ENCODE data around the gene RAB37. TPM values are rescaled to one million over a fixed set of nuclear protein-coding genes. Genes with fewer than 3 reads are reported as not detected.

RAB37 gene
- total and polyA plus RNA-seq, 9 of the 15 experiments (the other 6 are each of a cell fraction or from before 2014, with no cell fraction given) = 0.03 to 0.27 (median 0.11) TPM; not detected in 4

- TF ChIP-seq HDAC6 (IDR thresholded peaks at IDR 0.05; ENCODE audit: low read depth, low read length) (no peak), SMAD4 (CRISPR knock-in tag; conservative IDR thresholded peaks at IDR 0.05) (peak; percentile 31; the same call in 1 of the 2 replicates), HNRNPUL1 (IDR thresholded peaks at IDR 0.05; ENCODE audit: low read length) (no peak), ARID1B (IDR thresholded peaks at IDR 0.05) (no peak), KDM5B (IDR thresholded peaks at IDR 0.05; ENCODE audit: insufficient replicate concordance, low read depth, low read length) (no peak), GABPA (tag; conservative IDR thresholded peaks at IDR 0.05; ENCODE audit: low read depth) (peak; percentile 64), MBD2 (IDR thresholded peaks at IDR 0.05; ENCODE audit: borderline replicate concordance, low read depth) (no peak), HCFC1 (IDR thresholded peaks at IDR 0.05; ENCODE audit: low read depth, low read length) (0 out of 2 replicates have a peak, but pooled peaks have one; percentile 34), SRSF9 (IDR thresholded peaks at IDR 0.05; ENCODE audit: borderline replicate concordance, low read depth, low read length) (no peak), MTA3 (IDR thresholded peaks at IDR 0.05; ENCODE audit: borderline replicate concordance) (0 out of 2 replicates have a peak, but pooled peaks have one; percentile 64), SPI1 (IDR thresholded peaks at IDR 0.05; ENCODE audit: borderline replicate concordance, low read depth, low read length) (peak; percentile 60; the same call in 1 of the 2 replicates), NFYB (IDR thresholded peaks at IDR 0.05; ENCODE audit: extremely low read depth, insufficient read length) (no peak), HMG20B (CRISPR knock-in tag; IDR thresholded peaks at IDR 0.05) (no peak), HNRNPL (IDR thresholded peaks at IDR 0.05; ENCODE audit: low read depth, low read length) (no peak), NR2C1 (IDR thresholded peaks at IDR 0.05) (no peak), NR2C1 (tag; IDR thresholded peaks at IDR 0.05) (no peak), MECOM (CRISPR knock-in tag; IDR thresholded peaks at IDR 0.05) (no peak), ZNF436 (CRISPR knock-in tag; IDR thresholded peaks at IDR 0.05) (no peak), CTBP1 (IDR thresholded peaks at IDR 0.05; ENCODE audit: borderline replicate concordance) (0 out of 2 replicates have a peak, but pooled peaks have one; percentile 98), ATF7 (IDR thresholded peaks at IDR 0.05) (peak; percentile 41; the same call in 1 of the 2 replicates), PRMT5 (CRISPR knock-in tag; IDR thresholded peaks at IDR 0.05) (no peak), KLF1 (tag; IDR thresholded peaks at IDR 0.05) (no peak; the same call in 1 of the 2 replicates), ZNF511 (CRISPR knock-in tag; IDR thresholded peaks at IDR 0.05) (no peak), BHLHE40 (IDR thresholded peaks at IDR 0.05; ENCODE audit: low read length) (no peak), SREBF1 (IDR thresholded peaks at IDR 0.05; ENCODE audit: borderline replicate concordance, low read depth, low read length) (0 out of 2 replicates have a peak, but pooled peaks have one; percentile 54), MYC (IDR thresholded peaks at IDR 0.05; ENCODE audit: low read depth, low read length) (no peak), MYC (CRISPR knock-in tag; IDR thresholded peaks at IDR 0.05; ENCODE audit: borderline replicate concordance, low read depth) (no peak), RCOR1 (IDR thresholded peaks at IDR 0.05; ENCODE audit: borderline replicate concordance in 1 of 2, low read depth in 2 of 2, low read length in 2 of 2) (no peak), ZEB2 (IDR thresholded peaks at IDR 0.05) (no peak)
- TF ChIP-seq, protein P1, sequence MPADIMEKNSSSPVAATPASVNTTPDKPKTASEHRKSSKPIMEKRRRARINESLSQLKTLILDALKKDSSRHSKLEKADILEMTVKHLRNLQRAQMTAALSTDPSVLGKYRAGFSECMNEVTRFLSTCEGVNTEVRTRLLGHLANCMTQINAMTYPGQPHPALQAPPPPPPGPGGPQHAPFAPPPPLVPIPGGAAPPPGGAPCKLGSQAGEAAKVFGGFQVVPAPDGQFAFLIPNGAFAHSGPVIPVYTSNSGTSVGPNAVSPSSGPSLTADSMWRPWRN (IDR thresholded peaks at IDR 0.05; ENCODE audit: low read depth) = no peak
- TF ChIP-seq, protein P2, sequence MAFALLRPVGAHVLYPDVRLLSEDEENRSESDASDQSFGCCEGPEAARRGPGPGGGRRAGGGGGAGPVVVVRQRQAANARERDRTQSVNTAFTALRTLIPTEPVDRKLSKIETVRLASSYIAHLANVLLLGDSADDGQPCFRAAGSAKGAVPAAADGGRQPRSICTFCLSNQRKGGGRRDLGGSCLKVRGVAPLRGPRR (CRISPR knock-in tag; IDR thresholded peaks at IDR 0.05) = no peak
Measured at GRCh38 chr17:74748279-74748528, 11.1 kb downstream of the RAB37 start (continued).

Data from K562 (cell line).